Neuronal stem cell (in vitro differentiated cells): ENCODE measurements around the gene TRPM3.

Source experiments
- DNase-seq: peaks from one replicate; pipeline ENCODE4 v3.0.0-alpha.2; 2013; ENCODE audit warnings: low spot score
- H2AFZ ChIP-seq: one replicate; pipeline ENCODE4 v1.6.1; 2013; ENCODE audit warnings: mild to moderate bottlenecking, low read length, inconsistent platforms
- H2AK5ac ChIP-seq: 2 replicates; pipeline ENCODE4 v1.6.1; 2013; ENCODE audit warnings: low read depth, mild to moderate bottlenecking, inconsistent platforms, low read length, moderate library complexity, mixed read lengths
- H2BK120ac ChIP-seq: 2 replicates; pipeline ENCODE4 v1.6.1; 2013; ENCODE audit warnings: low read depth, mild to moderate bottlenecking, inconsistent platforms, low read length, moderate library complexity, mixed read lengths
- H2BK12ac ChIP-seq: one replicate; pipeline ENCODE4 v1.6.1; 2013; ENCODE audit warnings: low read length, inconsistent platforms
- H2BK15ac ChIP-seq: 2 replicates; pipeline ENCODE4 v1.6.1; 2013; ENCODE audit warnings: mild to moderate bottlenecking, low read length, inconsistent platforms, mixed read lengths
- H2BK5ac ChIP-seq: one replicate; pipeline ENCODE4 v1.6.1; 2013; ENCODE audit warnings: inconsistent platforms, mild to moderate bottlenecking, low read length, moderate library complexity
- H3K14ac ChIP-seq: one replicate; pipeline ENCODE4 v1.6.1; 2013; ENCODE audit warnings: low read length, inconsistent platforms
- H3K18ac ChIP-seq: 2 replicates; pipeline ENCODE4 v1.6.1; 2013; ENCODE audit warnings: low read length, inconsistent platforms
- H3K23ac ChIP-seq: 2 replicates; pipeline ENCODE4 v1.6.1; 2013; ENCODE audit warnings: low read depth, mild to moderate bottlenecking, mixed read lengths, low read length, inconsistent platforms; ENCODE audit not compliant: poor library complexity
- H3K27ac ChIP-seq: replicated peaks from 3 replicates; pipeline ENCODE4 v1.5.1; 2013; ENCODE audit warnings: low read length, inconsistent platforms
- H3K27me3 ChIP-seq, 3 experiments: 2 replicates each; pipeline ENCODE4 v1.6.1; 2013; ENCODE audit warnings: low read length in 3 of 3, mild to moderate bottlenecking in 2 of 3, inconsistent platforms in 1 of 3, low read depth in 1 of 3, mixed read lengths in 1 of 3, moderate library complexity in 1 of 3; ENCODE audit not compliant: control insufficient read depth in 3 of 3, insufficient read depth in 3 of 3
- H3K36me3 ChIP-seq, 2 donors: replicated peaks in 1 of 2; 2 replicates each; pipeline ENCODE4 v1.6.1; 2013; ENCODE audit warnings: low read length in 2 of 2; ENCODE audit not compliant: control insufficient read depth in 2 of 2, insufficient read depth in 2 of 2
- H3K4ac ChIP-seq: 2 replicates; pipeline ENCODE4 v1.6.1; 2013; ENCODE audit warnings: inconsistent platforms, mild to moderate bottlenecking, low read length, moderate library complexity
- H3K4me1 ChIP-seq, 2 donors: 1 replicate in 1 of 2; 2 replicates in 1 of 2; pipeline ENCODE4 v1.6.1; 2013; ENCODE audit warnings: low read length in 2 of 2, low read depth in 1 of 2; ENCODE audit not compliant: control insufficient read depth in 2 of 2, insufficient read depth in 1 of 2
- H3K4me2 ChIP-seq: one replicate; pipeline ENCODE4 v1.6.1; 2013; ENCODE audit warnings: mild to moderate bottlenecking, low read length, inconsistent platforms; ENCODE audit not compliant: insufficient read depth, poor library complexity, severe bottlenecking
- H3K4me3 ChIP-seq, 2 donors: 2 replicates each; pipeline ENCODE4 v1.5.1; 2013; ENCODE audit warnings: low read length in 2 of 2, mild to moderate bottlenecking in 2 of 2, inconsistent platforms in 1 of 2, moderate library complexity in 1 of 2
- H3K79me1 ChIP-seq: one replicate; pipeline ENCODE4 v1.6.1; 2013; ENCODE audit warnings: low read depth, mild to moderate bottlenecking, inconsistent platforms, low read length, moderate library complexity
- H3K9ac ChIP-seq: one replicate; pipeline ENCODE4 v1.6.1; 2013; ENCODE audit warnings: mild to moderate bottlenecking, low read depth, low read length, inconsistent platforms; ENCODE audit not compliant: poor library complexity
- H3K9me3 ChIP-seq, 2 donors: replicated peaks in 1 of 2; 2 replicates each; pipeline versions ENCODE3 to v1.6.1; 2013; ENCODE audit warnings: low read length in 2 of 2, mild to moderate bottlenecking in 2 of 2, inconsistent platforms in 1 of 2, low read depth in 1 of 2, mixed read lengths in 1 of 2, moderate library complexity in 1 of 2; ENCODE audit not compliant: control insufficient read depth in 2 of 2, insufficient read depth in 1 of 2
- H4K8ac ChIP-seq: one replicate; pipeline ENCODE4 v1.6.1; 2013; ENCODE audit warnings: low read depth, mild to moderate bottlenecking, inconsistent platforms, low read length, moderate library complexity
- H4K91ac ChIP-seq: one replicate; pipeline ENCODE4 v1.6.1; 2013; ENCODE audit warnings: low read length, low read depth, mild to moderate bottlenecking, inconsistent platforms; ENCODE audit not compliant: poor library complexity
- WGBS, 2 donors: extraction: QIAGEN DNeasy Blood & Tissue Kit; methylation state at CpG; one replicate each; pipeline ENCODE4 v1.1.7; 2013; ENCODE audit warnings: missing lambda C conversion rate in 2 of 2, mixed read lengths in 1 of 2; ENCODE audit not compliant: insufficient read length in 2 of 2, insufficient replicate concordance in 1 of 2; ENCODE audit errors: extremely low coverage in 2 of 2; 5-methylcytosine and 5-hydroxymethylcytosine counted together

The TRPM3 gene

DNA sequence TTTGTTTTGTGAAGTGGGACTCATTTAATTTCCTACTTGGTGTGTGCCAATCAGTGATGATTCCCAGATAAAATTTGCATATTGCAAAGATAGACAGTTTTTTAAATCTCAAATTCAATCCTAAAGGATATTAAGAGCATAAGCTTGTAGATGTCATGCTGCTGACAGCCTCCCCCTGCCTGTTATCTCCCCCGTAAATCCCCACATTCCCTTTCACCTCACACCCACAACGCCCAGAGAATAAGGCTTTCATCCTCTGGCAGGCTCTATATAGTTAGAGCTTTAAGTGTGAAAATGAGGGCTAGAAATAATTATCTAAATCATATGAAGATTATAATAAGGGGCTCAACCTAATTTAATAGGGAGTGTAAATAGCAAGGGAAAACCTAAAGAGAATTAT, 265.0 kb downstream of the TRPM3 start:
- no peak overlapping the region for H3K18ac ChIP-seq
- H3K4me1 ChIP-seq: no peaks in the 10 kb centered on the region
- H4K91ac ChIP-seq: no peak overlapping the region
- no peaks in the 10 kb centered on the region for H3K79me1 ChIP-seq
- no peak overlapping the region for H3K14ac ChIP-seq
- H3K4me2 ChIP-seq: no peak overlapping the region
- H2BK12ac ChIP-seq: no peak overlapping the region
- H3K36me3 ChIP-seq: peaks cover 7 to 17% of the 10 kb centered on the region in 2 donors
- H2AFZ ChIP-seq: no peak overlapping the region
- H3K4me3 ChIP-seq: no peak overlapping the region
- H2BK5ac ChIP-seq: no peak overlapping the region
- H2AK5ac ChIP-seq: no peak overlapping the region
- H3K23ac ChIP-seq: no peak overlapping the region
- no peak overlapping the region for H4K8ac ChIP-seq
- no peak overlapping the region for H3K4ac ChIP-seq
- H3K27ac ChIP-seq: no peak overlapping the region
- no peak overlapping the region for H2BK15ac ChIP-seq
- no peak overlapping the region for H3K9ac ChIP-seq
- no peak for DNase-seq
- H3K27me3 ChIP-seq: no peaks in the 10 kb centered on the region
- H3K9me3 ChIP-seq: no peaks in the 10 kb centered on the region
- no peak overlapping the region for H2BK120ac ChIP-seq
- no CpG with 5 or more reads among the region's 2 CpGs for WGBS, 2 donors

DNA sequence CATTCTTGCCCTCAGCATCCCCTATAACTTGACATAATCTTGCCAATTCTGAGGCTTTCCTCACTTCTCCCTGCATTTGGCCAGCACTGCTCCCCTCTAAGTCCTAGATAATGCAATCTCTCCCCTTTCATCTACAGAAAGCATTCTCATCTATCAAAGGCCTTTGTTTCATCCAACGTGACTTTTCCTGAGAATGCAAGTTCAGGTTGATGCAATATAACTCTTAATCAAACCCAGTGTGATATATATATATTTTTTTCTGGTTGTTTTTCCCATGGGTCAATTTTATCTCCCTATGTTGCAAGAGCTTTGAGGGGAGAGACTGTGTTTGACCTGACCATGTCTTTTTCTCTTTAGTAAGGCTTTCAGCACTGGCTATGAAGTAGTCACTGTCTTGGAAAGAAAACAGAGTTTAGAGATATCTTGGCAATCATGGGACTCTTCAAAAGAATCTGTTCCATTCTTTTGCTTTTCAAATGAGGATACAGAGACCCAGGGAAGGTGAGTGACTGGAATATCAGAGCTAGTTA, 268.6 kb downstream of the TRPM3 start:
- WGBS, 2 donors: no CpG with 5 or more reads among the region's 1 CpG

DNA sequence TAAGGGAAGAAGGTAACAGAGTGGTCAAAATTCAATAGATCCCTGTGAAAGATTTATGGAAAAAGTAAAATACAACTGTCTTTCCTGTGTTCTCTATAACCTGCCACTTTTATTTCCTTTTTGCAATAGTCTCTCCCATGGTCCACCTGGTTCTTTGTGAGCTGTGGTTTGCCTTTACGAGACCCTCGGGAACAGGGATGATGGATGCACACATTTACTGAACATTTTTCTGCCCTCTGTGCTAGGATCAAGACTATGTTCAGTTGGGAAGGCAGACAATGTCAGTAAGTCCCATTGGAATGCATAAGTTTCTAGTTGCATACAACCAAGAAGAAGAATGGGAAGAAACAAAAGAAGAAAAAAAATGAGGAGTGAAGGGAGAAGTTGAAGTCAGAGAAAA, 281.2 kb downstream of the TRPM3 start:
- Histone ChIP-seq H3K14ac (no peak overlapping the region), H3K9ac (no peak overlapping the region), H2AK5ac (no peak overlapping the region), H2BK5ac (no peak overlapping the region), H2BK15ac (no peak overlapping the region), H2BK12ac (no peak overlapping the region), H3K23ac (no peak overlapping the region), H3K18ac (no peak overlapping the region), H3K27ac (no peak overlapping the region), H3K9me3 (peaks cover 0 to 2% of the 10 kb centered on the region in 2 donors), H3K4me2 (no peak overlapping the region), H3K4ac (no peak overlapping the region), H3K4me1 (peaks cover 2 to 8% of the 10 kb centered on the region in 2 donors), H4K91ac (no peak overlapping the region), H3K27me3 (no peaks in the 10 kb centered on the region), H2BK120ac (no peak overlapping the region), H3K79me1 (no peaks in the 10 kb centered on the region), H3K36me3 (peaks cover 2 to 31% of the 10 kb centered on the region in 2 donors), H3K4me3 (no peak overlapping the region), H4K8ac (no peak overlapping the region), H2AFZ (no peak overlapping the region)
- WGBS, 2 donors: no CpG with 5 or more reads among the region's 2 CpGs
- no peak for DNase-seq

More for the DNA sequence above, 268.6 kb downstream of the TRPM3 start:
- Histone ChIP-seq H3K27ac (no peak overlapping the region), H2AK5ac (no peak overlapping the region), H2BK15ac (no peak overlapping the region), H3K36me3 (peaks cover 2 to 3% of the 10 kb centered on the region in 2 donors), H2AFZ (no peak overlapping the region), H4K91ac (no peak overlapping the region), H3K4me3 (no peak overlapping the region), H3K79me1 (no peaks in the 10 kb centered on the region), H2BK120ac (no peak overlapping the region), H3K14ac (no peak overlapping the region), H2BK5ac (no peak overlapping the region), H3K4me1 (no peaks in the 10 kb centered on the region), H3K27me3 (no peaks in the 10 kb centered on the region), H2BK12ac (no peak overlapping the region), H3K9me3 (peaks cover 0 to 7% of the 10 kb centered on the region in 2 donors), H3K4ac (no peak overlapping the region), H3K23ac (no peak overlapping the region), H3K4me2 (no peak overlapping the region), H3K9ac (no peak overlapping the region), H4K8ac (no peak overlapping the region), H3K18ac (no peak overlapping the region)
- DNase-seq: no peak

DNA sequence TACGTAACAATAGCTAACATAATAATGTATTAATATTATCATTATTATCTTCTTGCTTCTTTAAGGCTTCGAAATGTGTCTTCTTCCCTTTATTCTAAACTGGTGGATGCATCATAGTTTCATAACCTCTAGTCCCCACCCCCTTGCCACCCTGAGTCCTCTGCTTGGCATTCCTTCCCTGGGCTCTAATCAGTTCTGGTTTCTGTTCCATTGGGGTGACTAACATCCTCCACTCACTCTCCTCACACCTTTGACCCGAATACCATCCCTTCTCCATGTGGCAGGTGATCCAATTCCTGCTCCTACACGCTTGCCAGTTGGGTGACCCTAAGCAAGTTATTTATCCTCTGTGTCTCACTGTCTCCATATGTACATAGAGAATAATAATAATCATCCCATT, 286.1 kb downstream of the TRPM3 start:
- Histone ChIP-seq H4K91ac (no peak overlapping the region), H2BK15ac (no peak overlapping the region), H3K14ac (no peak overlapping the region), H2AK5ac (no peak overlapping the region), H3K4ac (no peak overlapping the region), H2BK5ac (no peak overlapping the region), H2AFZ (no peak overlapping the region), H3K4me3 (no peak overlapping the region), H2BK12ac (no peak overlapping the region), H3K4me1 (peaks cover 9 to 13% of the 10 kb centered on the region in 2 donors), H3K9me3 (no peaks in the 10 kb centered on the region), H3K9ac (no peak overlapping the region), H3K18ac (no peak overlapping the region), H3K23ac (no peak overlapping the region), H4K8ac (no peak overlapping the region), H2BK120ac (no peak overlapping the region), H3K36me3 (no peaks in the 10 kb centered on the region), H3K27me3 (no peaks in the 10 kb centered on the region), H3K4me2 (no peak overlapping the region), H3K27ac (no peak overlapping the region), H3K79me1 (no peaks in the 10 kb centered on the region)
- no CpG with 5 or more reads among the region's 4 CpGs for WGBS, 2 donors
- DNase-seq: no peak
